ENCODE data around the gene IL20RA.

DNA sequence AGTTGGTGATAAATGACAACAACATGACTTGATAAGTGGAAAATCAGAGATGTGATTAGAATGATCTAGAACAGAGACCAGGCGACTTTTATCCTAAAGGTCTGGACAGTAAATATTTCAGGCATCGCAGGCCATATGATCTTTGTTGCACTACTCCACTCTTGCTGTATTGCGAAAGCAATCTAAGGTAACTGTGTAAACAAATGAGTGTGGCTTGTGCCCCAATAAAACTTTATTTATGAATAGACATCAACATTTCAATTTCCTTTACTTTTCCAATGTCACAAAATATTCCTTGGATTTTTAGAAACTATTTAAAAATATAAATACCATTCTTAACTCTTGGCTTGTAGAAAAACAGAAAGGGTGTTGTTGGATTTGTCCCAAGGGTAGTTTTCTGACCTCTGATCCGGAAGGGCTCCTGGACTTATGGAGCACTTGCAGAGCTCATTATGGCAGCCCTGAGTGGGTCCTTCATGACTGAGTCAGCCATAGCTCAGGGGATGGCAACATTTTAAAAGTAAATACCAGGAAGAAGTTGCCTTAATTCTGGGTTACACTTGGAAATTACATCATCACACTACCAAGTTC lies 34.5 kb downstream of the IL20RA start:
- TF ChIP-seq, protein P1, sequence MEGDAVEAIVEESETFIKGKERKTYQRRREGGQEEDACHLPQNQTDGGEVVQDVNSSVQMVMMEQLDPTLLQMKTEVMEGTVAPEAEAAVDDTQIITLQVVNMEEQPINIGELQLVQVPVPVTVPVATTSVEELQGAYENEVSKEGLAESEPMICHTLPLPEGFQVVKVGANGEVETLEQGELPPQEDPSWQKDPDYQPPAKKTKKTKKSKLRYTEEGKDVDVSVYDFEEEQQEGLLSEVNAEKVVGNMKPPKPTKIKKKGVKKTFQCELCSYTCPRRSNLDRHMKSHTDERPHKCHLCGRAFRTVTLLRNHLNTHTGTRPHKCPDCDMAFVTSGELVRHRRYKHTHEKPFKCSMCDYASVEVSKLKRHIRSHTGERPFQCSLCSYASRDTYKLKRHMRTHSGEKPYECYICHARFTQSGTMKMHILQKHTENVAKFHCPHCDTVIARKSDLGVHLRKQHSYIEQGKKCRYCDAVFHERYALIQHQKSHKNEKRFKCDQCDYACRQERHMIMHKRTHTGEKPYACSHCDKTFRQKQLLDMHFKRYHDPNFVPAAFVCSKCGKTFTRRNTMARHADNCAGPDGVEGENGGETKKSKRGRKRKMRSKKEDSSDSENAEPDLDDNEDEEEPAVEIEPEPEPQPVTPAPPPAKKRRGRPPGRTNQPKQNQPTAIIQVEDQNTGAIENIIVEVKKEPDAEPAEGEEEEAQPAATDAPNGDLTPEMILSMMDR (IDR thresholded peaks at IDR 0.05; ENCODE audit: low read length): no peak
- TF ChIP-seq EZH2 (optimal IDR thresholded peaks at IDR 0.05; ENCODE audit: low read depth, low read length): no peak

Data from MM.1S (cell line).